H1 (cell line): ENCODE data around the gene THTPA. TPM values are rescaled to one million over a fixed set of nuclear protein-coding genes. Genes with fewer than 3 reads are reported as not detected.

Experiments used
- CTCF ChIA-PET: fragments of 300-600 bp; sonication (Branson Sonifier 250); formaldehyde crosslinking; loops from one replicate; lab custom pipeline; 2021; ENCODE audit not compliant: partially characterized antibody; lab: Charles Lee
- POLR2A ChIA-PET: fragments of 300-600 bp; sonication (Branson Sonifier 250); formaldehyde crosslinking; loops from one replicate; lab custom pipeline; 2021; ENCODE audit warnings: inconsistent platforms; ENCODE audit not compliant: partially characterized antibody; lab: Charles Lee
- DNase-seq, 2 experiments: peaks; one replicate each; pipeline versions ENCODE4 v3.0.0 to v3.0.0-alpha.2; 2010 to 2022; ENCODE audit warnings: low spot score in 2 of 2, low read depth in 1 of 2, mixed read lengths in 1 of 2
- FAIRE-seq: peaks from 2 replicates; lab custom pipeline; 2011; peaks lifted over from hg19 to GRCh38; lab: Jason Lieb, UNC
- H2AFZ ChIP-seq: 2 replicates; pipeline ENCODE4 v1.8.1; 2012; ENCODE audit warnings: low read length, inconsistent platforms
- H2AK5ac ChIP-seq: 2 replicates; pipeline ENCODE4 v1.6.1; 2013; ENCODE audit warnings: low read depth, low read length
- H2BK120ac ChIP-seq: replicated peaks from 2 replicates; pipeline ENCODE3; 2013; ENCODE audit warnings: low read depth, low read length, inconsistent platforms
- H2BK12ac ChIP-seq: 2 replicates; pipeline ENCODE4 v1.6.1; 2013; ENCODE audit warnings: low read depth, low read length
- H2BK15ac ChIP-seq: 2 replicates; pipeline ENCODE4 v1.6.1; 2013; ENCODE audit warnings: low read length
- H2BK20ac ChIP-seq: 2 replicates; pipeline ENCODE4 v1.6.1; 2013; ENCODE audit warnings: low read length
- H2BK5ac ChIP-seq: 2 replicates; pipeline ENCODE4 v1.6.1; 2013; ENCODE audit warnings: low read depth, low read length
- H3K14ac ChIP-seq: 2 replicates; pipeline ENCODE4 v1.6.1; 2013; ENCODE audit warnings: inconsistent platforms; ENCODE audit not compliant: insufficient read length
- H3K18ac ChIP-seq: 2 replicates; pipeline ENCODE4 v1.6.1; 2013; ENCODE audit warnings: low read length; ENCODE audit errors: extremely low read depth
- H3K23ac ChIP-seq: 2 replicates; pipeline ENCODE4 v1.6.1; 2013; ENCODE audit warnings: inconsistent platforms; ENCODE audit not compliant: insufficient read length
- H3K23me2 ChIP-seq: 2 replicates; pipeline ENCODE4 v1.6.1; 2013; ENCODE audit warnings: low read depth, low read length
- H3K27ac ChIP-seq: 2 replicates; pipeline ENCODE4 v1.6.1; 2011; ENCODE audit warnings: low read depth, low read length, inconsistent platforms
- H3K27me3 ChIP-seq, 4 experiments: replicated peaks in 1 of 4; 1 replicate in 1 of 4; 2 replicates in 3 of 4; pipeline versions ENCODE4 v1.6.1 to v1.8.1; 2011 to 2013; ENCODE audit warnings: low read length in 3 of 4, mild to moderate bottlenecking in 3 of 4, inconsistent platforms in 2 of 4, mixed read lengths in 2 of 4, moderate library complexity in 1 of 4; ENCODE audit not compliant: control insufficient read depth in 3 of 4, insufficient read depth in 3 of 4; ENCODE audit errors: extremely low read depth in 1 of 4
- H3K36me3 ChIP-seq, 4 experiments: 2 replicates each; pipeline versions ENCODE4 v1.6.1 to v1.8.1; 2011 to 2013; ENCODE audit warnings: mild to moderate bottlenecking in 4 of 4, low read length in 3 of 4, moderate library complexity in 2 of 4, control low read depth in 1 of 4, inconsistent platforms in 1 of 4; ENCODE audit not compliant: insufficient read depth in 4 of 4, control insufficient read depth in 2 of 4
- H3K4ac ChIP-seq: replicated peaks from 2 replicates; pipeline ENCODE3; 2013; ENCODE audit warnings: low read length, low read depth, mixed read lengths, inconsistent platforms; ENCODE audit not compliant: insufficient read length
- H3K4me1 ChIP-seq, 4 experiments: replicated peaks in 1 of 4; 1 replicate in 1 of 4; 2 replicates in 3 of 4; pipeline versions ENCODE4 v1.6.1 to v1.8.1; 2011 to 2013; ENCODE audit warnings: low read length in 3 of 4, inconsistent platforms in 2 of 4, mixed read lengths in 1 of 4; ENCODE audit not compliant: insufficient read depth in 4 of 4, control insufficient read depth in 3 of 4
- H3K4me2 ChIP-seq, 2 experiments: 2 replicates each; pipeline versions ENCODE4 v1.6.1 to v1.8.1; 2011 to 2013; ENCODE audit warnings: low read depth in 2 of 2, low read length in 2 of 2, control low read depth in 1 of 2, inconsistent platforms in 1 of 2, mild to moderate bottlenecking in 1 of 2; ENCODE audit not compliant: insufficient read depth in 1 of 2
- H3K4me3 ChIP-seq, 4 experiments: fragments of 200-600, 300-600 bp in 1 of 4; sonication (generic), shearing (Covaris generic), sonication (Bioruptor Twin) in 1 of 4; 2 replicates each; pipeline versions ENCODE4 v1.5.1 to v1.8.1; 2011 to 2016; ENCODE audit warnings: low read length in 4 of 4, low read depth in 3 of 4, control low read depth in 2 of 4, inconsistent platforms in 2 of 4, mild to moderate bottlenecking in 2 of 4, mixed read lengths in 1 of 4, moderate library complexity in 1 of 4; ENCODE audit not compliant: insufficient read depth in 2 of 4; ENCODE audit errors: extremely low read depth in 1 of 4
- H3K56ac ChIP-seq: replicated peaks from 2 replicates; pipeline ENCODE3; 2013; ENCODE audit warnings: low read depth, mild to moderate bottlenecking, mixed read lengths, low read length, inconsistent platforms; ENCODE audit not compliant: insufficient read length
- H3K79me1 ChIP-seq: 2 replicates; pipeline ENCODE4 v1.6.1; 2013; ENCODE audit warnings: low read depth, low read length, control low read depth
- H3K79me2 ChIP-seq, 2 experiments: 2 replicates each; pipeline versions ENCODE4 v1.6.1 to v1.8.1; 2012 to 2013; ENCODE audit warnings: low read length in 2 of 2, mild to moderate bottlenecking in 2 of 2, inconsistent platforms in 1 of 2; ENCODE audit not compliant: insufficient read depth in 2 of 2, control insufficient read depth in 1 of 2
- H3K9ac ChIP-seq, 4 experiments: replicated peaks in 1 of 4; 1 replicate in 1 of 4; 2 replicates in 3 of 4; pipeline versions ENCODE4 v1.6.1 to v1.8.1; 2011 to 2013; ENCODE audit warnings: low read depth in 3 of 4, low read length in 3 of 4, control low read depth in 2 of 4, mild to moderate bottlenecking in 2 of 4, moderate library complexity in 2 of 4, inconsistent platforms in 1 of 4; ENCODE audit errors: extremely low read depth in 1 of 4
- H3K9me3 ChIP-seq, 2 experiments: 2 replicates each; pipeline versions ENCODE4 v1.6.1 to v1.8.1; 2012 to 2013; ENCODE audit warnings: mild to moderate bottlenecking in 2 of 2, moderate library complexity in 2 of 2, control low read depth in 1 of 2, inconsistent platforms in 1 of 2, low read depth in 1 of 2, low read length in 1 of 2, mixed read lengths in 1 of 2; ENCODE audit not compliant: insufficient read depth in 2 of 2
- H4K20me1 ChIP-seq, 2 experiments: replicated peaks in 1 of 2; 2 replicates each; pipeline versions ENCODE3 to v1.8.1; 2011 to 2013; ENCODE audit warnings: inconsistent platforms in 2 of 2, low read length in 2 of 2, mild to moderate bottlenecking in 1 of 2; ENCODE audit not compliant: insufficient read depth in 2 of 2, control insufficient read depth in 1 of 2
- H4K5ac ChIP-seq: 2 replicates; pipeline ENCODE4 v1.6.1; 2013; ENCODE audit warnings: low read length, low read depth, mixed read lengths, inconsistent platforms; ENCODE audit not compliant: insufficient read length
- H4K8ac ChIP-seq: 2 replicates; pipeline ENCODE4 v1.8.0; 2013; ENCODE audit warnings: mild to moderate bottlenecking, moderate library complexity, low read length, inconsistent platforms; ENCODE audit not compliant: insufficient read depth; ENCODE audit errors: extremely low read depth
- H4K91ac ChIP-seq: replicated peaks from 2 replicates; pipeline ENCODE3; 2013; ENCODE audit warnings: low read length, mixed read lengths, inconsistent platforms; ENCODE audit not compliant: insufficient read length
- CTCF ChIP-seq, 3 experiments: IDR thresholded peaks; 1 replicate in 2 of 3; 2 replicates in 1 of 3; pipeline versions ENCODE4 v1.5.1 to v1.6.1; 2011; ENCODE audit warnings: low read length in 3 of 3, mild to moderate bottlenecking in 3 of 3, inconsistent platforms in 2 of 3, low read depth in 1 of 3, moderate library complexity in 1 of 3; ENCODE audit not compliant: insufficient read depth in 1 of 3; ENCODE audit errors: control extremely low read depth in 1 of 3
- JUND ChIP-seq: IDR thresholded peaks from 2 replicates; pipeline ENCODE4 v1.6.1; 2011; ENCODE audit warnings: mild to moderate bottlenecking, improper control_type of control experiment, low read length
- RAD21 ChIP-seq, 2 experiments: IDR thresholded peaks in 1 of 2; conservative IDR thresholded peaks in 1 of 2; 2 replicates each; pipeline ENCODE4 v1.6.1; 2011; ENCODE audit warnings: low read depth in 2 of 2, low read length in 2 of 2, improper control_type of control experiment in 1 of 2, inconsistent platforms in 1 of 2, mild to moderate bottlenecking in 1 of 2, moderate library complexity in 1 of 2
- SIN3A ChIP-seq, 2 experiments: IDR thresholded peaks in 1 of 2; conservative IDR thresholded peaks in 1 of 2; 2 replicates each; pipeline ENCODE4 v1.6.1; 2011 to 2012; ENCODE audit warnings: low read length in 2 of 2, improper control_type of control experiment in 1 of 2, low read depth in 1 of 2, mild to moderate bottlenecking in 1 of 2
- SIRT6 ChIP-seq: IDR thresholded peaks from one replicate; pipeline ENCODE4 v1.7.1; 2012; ENCODE audit warnings: low read length, inconsistent platforms
- TAF1 ChIP-seq: IDR thresholded peaks from 2 replicates; pipeline ENCODE4 v1.6.1; 2011; ENCODE audit warnings: mild to moderate bottlenecking, low read depth, low read length
- TBP ChIP-seq: IDR thresholded peaks from 2 replicates; pipeline ENCODE4 v1.6.1; 2011; ENCODE audit warnings: low read depth, low read length, improper control_type of control experiment
- YY1 ChIP-seq: IDR thresholded peaks from 2 replicates; pipeline ENCODE4 v1.6.1; 2011; ENCODE audit warnings: low read depth, mild to moderate bottlenecking, low read length
- WGBS, 2 experiments: shearing (Covaris generic) in 1 of 2; methylation state at CpG; one replicate each; pipeline versions ENCODE4 v1.1.6 to v1.1.7; 2013 to 2015; ENCODE audit warnings: low lambda C conversion rate in 2 of 2, mixed read lengths in 2 of 2, inconsistent platforms in 1 of 2, low coverage in 1 of 2, missing lambda C conversion rate in 1 of 2; ENCODE audit not compliant: insufficient replicate concordance in 2 of 2, insufficient coverage in 1 of 2, insufficient read length in 1 of 2; ENCODE audit errors: extremely low coverage in 1 of 2, missing lambda C conversion rate in 1 of 2; 5-methylcytosine and 5-hydroxymethylcytosine counted together
- polyA plus RNA-seq, 7 experiments: library from polyadenylated mRNA; depleted of rRNA in 3 of 7; stranded (reverse) in 5 of 7; unstranded in 2 of 7; fragments of >200 nt in 5 of 7; fragments of 200-250 nt in 2 of 7; gene quantifications; 1 replicate in 5 of 7; 2 replicates in 1 of 7; 4 replicates in 1 of 7; pipeline versions ENCODE4 v1.2.1 to v1.2.3, GENCODE V29; 2011 to 2013; ENCODE audit warnings: missing spikeins in 2 of 7, mixed read lengths in 2 of 7
- total RNA-seq: library from RNA; stranded (reverse); fragmentation: NEBNext Ultra II Directional; extraction: Animal tissue kit (Norgen Biotek cat#: 25700); gene quantifications from 2 replicates; pipeline ENCODE4 v1.2.1, GENCODE V29; 2021

The THTPA gene
- total and polyA plus RNA-seq, 2 of the 8 experiments (the other 6 are each of a cell fraction or from before 2014, with no cell fraction given): 16.6 to 19.0 TPM

- ChIA-PET CTCF (interaction anchor here (0.6 to 5.1 kb wide), 34 partner anchors 8 to 467 kb away, joined by 3 to 49 read pairs (median 4); partner anchors contain the start of genes DHRS2 and JPH4), POLR2A (interaction anchor here (0.9 to 1.9 kb wide), 5 partner anchors 10 to 105 kb away, joined by 3 to 5 read pairs (median 4); partner anchors contain the start of gene JPH4)
- Histone ChIP-seq H3K4ac (no peak overlapping the region), H3K27me3 (no peaks in the 10 kb centered on the region), H2AK5ac (no peak overlapping the region), H4K20me1 (no peaks in the 10 kb centered on the region), H3K4me1 (peaks cover 0 to 6% (median under 1%) of the 10 kb centered on the region in 4 experiments; a peak in 2 of 7 replicates), H2BK20ac (0 out of 2 replicates have a peak overlapping the region, but pooled peaks have one; percentile 34), H2BK15ac (no peak overlapping the region), H2BK5ac (no peak overlapping the region), H3K4me2 (no peak overlapping the region), H3K27ac (no peak overlapping the region), H2BK12ac (no peak overlapping the region), H3K56ac (no peak overlapping the region), H3K9ac (no peak overlapping the region), H3K4me3 (no peak overlapping the region), H3K23me2 (no peaks in the 10 kb centered on the region), H3K23ac (no peak overlapping the region), H3K9me3 (no peaks in the 10 kb centered on the region; a peak in 1 of 4 replicates), H4K8ac (no peak overlapping the region; the same call in 1 of the 2 replicates), H3K79me2 (no peaks in the 10 kb centered on the region), H3K79me1 (no peaks in the 10 kb centered on the region), H4K5ac (no peak overlapping the region), H2AFZ (peak overlapping the region; percentile 92), H3K36me3 (no peaks in the 10 kb centered on the region), H2BK120ac (no peak overlapping the region), H3K14ac (no peak overlapping the region), H4K91ac (no peak overlapping the region), H3K18ac (peak overlapping the region; percentile 5; the same call in 1 of the 2 replicates)
- FAIRE-seq: peak; percentile 71
- peak in 1 of 2 experiments; percentile 87 for DNase-seq
- 15% methylated on average over 5 of the region's 5 CpGs; no CpG with 5 or more reads in 1 of the 2 experiments for WGBS, 2 experiments
- peak; percentile 90 to 92 for TF ChIP-seq RAD21 (IDR thresholded peaks at IDR 0.05 in 1 of 2, conservative IDR thresholded peaks at IDR 0.05 in 1 of 2; ENCODE audit: low read depth in 2 of 2, low read length in 2 of 2)
- TF ChIP-seq SIN3A (conservative IDR thresholded peaks at IDR 0.05 in 1 of 2, IDR thresholded peaks at IDR 0.05 in 1 of 2; ENCODE audit: low read depth in 1 of 2, low read length in 2 of 2): 0 out of 4 replicates have a peak, but pooled peaks of 1 of the 2 experiments have one; percentile 43
- 0 out of 2 replicates have a peak, but pooled peaks have one; percentile 22 for TF ChIP-seq TAF1
- no peak for TF ChIP-seq SIRT6
- 0 out of 2 replicates have a peak, but pooled peaks have one; percentile 46 for TF ChIP-seq TBP
- peak; percentile 58; the same call in 1 of the 2 replicates for TF ChIP-seq JUND
- peak; percentile 54; the same call in 1 of the 2 replicates for TF ChIP-seq YY1
- peak; percentile 88 to 95 (median 95) for TF ChIP-seq CTCF (IDR thresholded peaks at IDR 0.05; ENCODE audit: control extremely low read depth in 1 of 3, insufficient read depth in 1 of 3, low read depth in 1 of 3, low read length in 3 of 3)
Observed at GRCh38 chr14:23588884-23589598, 33.0 kb downstream of the THTPA start.
